SW480 (cell line): Measurements from ENCODE around the gene HLA-DQA1.
"Not testable (repeated sequence)": the region's sequence is repeated elsewhere in the genome, so short reads cannot be mapped to it uniquely, and the experiment has no call there.

Experiments used
- DNase-seq: peaks from one replicate; pipeline ENCODE4 v3.0.0-alpha.2; 2016; ENCODE audit warnings: low spot score

HLA-DQA1 gene

GRCh38 chr6:32659856-32660595, 22.8 kb downstream of the HLA-DQA1 start:
- peak; percentile 71 for DNase-seq

GRCh38 chr6:32662099-32662498, 24.9 kb downstream of the HLA-DQA1 start:
- DNase-seq = no peak

- DNase-seq = no peak
These were observed 25.6 kb downstream of the HLA-DQA1 start for GRCh38 chr6:32662836-32663235.

- DNase-seq = no peak
These were observed 27.1 kb downstream of the HLA-DQA1 start for GRCh38 chr6:32664354-32664753.

- peak; percentile 24 for DNase-seq
These were observed 27.7 kb downstream of the HLA-DQA1 start for GRCh38 chr6:32664827-32665362.

GRCh38 chr6:32665661-32666060, 28.5 kb downstream of the HLA-DQA1 start:
- DNase-seq = no peak

GRCh38 chr6:32666420-32667300, 29.5 kb downstream of the HLA-DQA1 start, which contains the start of gene HLA-DQB1:
Gene HLA-DQB1, minus strand, starts transcription at chr6:32666657. Its CDS starts 50 bp downstream, at chr6:32666607.
- DNase-seq = peak; percentile 81

- DNase-seq = peak; percentile 69
These were observed 31.1 kb downstream of the HLA-DQA1 start for GRCh38 chr6:32668226-32668747.

- DNase-seq = no peak
These were observed 32.0 kb downstream of the HLA-DQA1 start for GRCh38 chr6:32669240-32669639.

GRCh38 chr6:32669893-32670292, 32.7 kb downstream of the HLA-DQA1 start:
- DNase-seq = no peak

- not testable (repeated sequence) for DNase-seq
These were observed 34.7 kb downstream of the HLA-DQA1 start for GRCh38 chr6:32671908-32672307.

GRCh38 chr6:32674123-32674522, 36.9 kb downstream of the HLA-DQA1 start:
- not testable (repeated sequence) for DNase-seq

- no peak for DNase-seq
These were observed 42.3 kb downstream of the HLA-DQA1 start for GRCh38 chr6:32679492-32679891.

GRCh38 chr6:32680055-32680454, 42.8 kb downstream of the HLA-DQA1 start:
- no peak for DNase-seq

- DNase-seq = no peak
These were observed 47.0 kb downstream of the HLA-DQA1 start for GRCh38 chr6:32684246-32684645.

- peak; percentile 8 for DNase-seq
These were observed 48.4 kb downstream of the HLA-DQA1 start for GRCh38 chr6:32685603-32686002.

- DNase-seq = no peak
These were observed 52.6 kb downstream of the HLA-DQA1 start for GRCh38 chr6:32689531-32690501.

- DNase-seq = peak; percentile 58
These were observed 54.8 kb downstream of the HLA-DQA1 start for GRCh38 chr6:32692019-32692418.
